Smooth muscle cell (in vitro differentiated cells): Measurements from ENCODE around the gene PITX3. TPM values are rescaled to one million over a fixed set of nuclear protein-coding genes. Genes with fewer than 3 reads are reported as not detected.

Experiments used
- DNase-seq: peaks from one replicate; lab custom pipeline; 2025; ENCODE audit not compliant: unreplicated experiment; lab: John Stamatoyannopoulos, UW
- H2AFZ ChIP-seq: fragments of 200-600 bp; sonication (generic); 2 replicates; pipeline ENCODE4 v1.6.0; 2016; ENCODE audit warnings: antibody characterized with exemption, low read depth, mild to moderate bottlenecking
- H3F3A ChIP-seq: fragments of 200-600 bp; sonication (generic); 2 replicates; pipeline ENCODE4 v1.6.0; 2017; ENCODE audit warnings: antibody characterized with exemption, low read depth
- H3K27ac ChIP-seq: fragments of 200-600 bp; sonication (generic); 2 replicates; pipeline ENCODE4 v1.5.1; 2016; ENCODE audit warnings: low read depth, mild to moderate bottlenecking
- H3K27me3 ChIP-seq: fragments of 200-600 bp; sonication (generic); 2 replicates; pipeline ENCODE4 v1.6.1; 2016; ENCODE audit warnings: low read depth, mild to moderate bottlenecking
- H3K36me3 ChIP-seq: fragments of 200-600 bp; sonication (generic); 2 replicates; pipeline ENCODE4 v1.5.1; 2016; ENCODE audit warnings: low read depth
- H3K4me1 ChIP-seq: fragments of 200-600 bp; sonication (generic); 2 replicates; pipeline ENCODE4 v1.5.1; 2016; ENCODE audit warnings: low read depth
- H3K4me2 ChIP-seq: fragments of 200-600 bp; sonication (generic); 2 replicates; pipeline ENCODE4 v1.6.0; 2016; ENCODE audit warnings: mild to moderate bottlenecking
- H3K4me3 ChIP-seq: fragments of 200-600 bp; sonication (generic); 2 replicates; pipeline ENCODE4 v1.5.1; 2016; ENCODE audit warnings: mild to moderate bottlenecking
- H3K79me2 ChIP-seq: fragments of 200-600 bp; sonication (generic); 2 replicates; pipeline ENCODE4 v1.6.0; 2016; ENCODE audit warnings: low read depth, mild to moderate bottlenecking
- H3K9ac ChIP-seq: fragments of 200-600 bp; sonication (generic); 2 replicates; pipeline ENCODE4 v1.6.0; 2016; ENCODE audit warnings: low read depth
- H3K9me3 ChIP-seq: fragments of 200-600 bp; sonication (generic); replicated peaks from 2 replicates; pipeline ENCODE4 v1.5.1; 2016; ENCODE audit warnings: low read depth
- H4K20me1 ChIP-seq: fragments of 200-600 bp; sonication (generic); 2 replicates; pipeline ENCODE4 v1.6.0; 2016; ENCODE audit warnings: low read depth
- CTCF ChIP-seq: fragments of 200-600 bp; sonication (generic); IDR thresholded peaks from 2 replicates; pipeline ENCODE4 v1.5.1; 2017; ENCODE audit warnings: borderline replicate concordance, mild to moderate bottlenecking, antibody characterized with exemption; ENCODE audit not compliant: insufficient read depth, poor library complexity, severe bottlenecking
- whole genome bisulfite sequencing: methylation state at CpG from one replicate; pipeline ENCODE4 v1.1.7; 2016; ENCODE audit warnings: low lambda C conversion rate; 5-methylcytosine and 5-hydroxymethylcytosine counted together
- polyA plus RNA-seq: library from polyadenylated mRNA; unstranded; fragments of >200 nt; fragmentation: Nextera tagmentation; extraction: Ambion mirVana; gene quantifications from 2 replicates; pipeline ENCODE4 v1.2.1, GENCODE V29; 2016
- total RNA-seq: library from RNA; depleted of rRNA; stranded (reverse); fragments of >200 nt; gene quantifications from 2 replicates; pipeline ENCODE4 v1.2.3, GENCODE V29; 2014

The PITX3 gene
- total and polyA plus RNA-seq, 2 experiments from 2014 or later: 2.0 TPM; not detected in 1

GRCh38 chr10:102185811-102186527, 55.3 kb downstream of the PITX3 start:
- DNase-seq: no peak
- H3K4me2 ChIP-seq: no peak overlapping the region

GRCh38 chr10:102185272-102185671, 56.0 kb downstream of the PITX3 start:
- peaks cover 5% of the 10 kb centered on the region for H3K4me1 ChIP-seq
- DNase-seq: no peak
- no peak overlapping the region for H2AFZ ChIP-seq
- no peaks in the 10 kb centered on the region for H3K9me3 ChIP-seq
- no peaks in the 10 kb centered on the region for H3K27me3 ChIP-seq
- H4K20me1 ChIP-seq: no peaks in the 10 kb centered on the region
- no peak overlapping the region for H3K4me2 ChIP-seq
- no peak overlapping the region for H3K9ac ChIP-seq
- no peaks in the 10 kb centered on the region for H3K79me2 ChIP-seq
- 82% methylated on average over 2 of the region's 2 CpGs for WGBS
- no peak overlapping the region for H3K27ac ChIP-seq
- no peaks in the 10 kb centered on the region for H3K36me3 ChIP-seq
- no peak overlapping the region for H3K4me3 ChIP-seq
- TF ChIP-seq CTCF: no peak
- H3F3A ChIP-seq: no peaks in the 10 kb centered on the region

More at GRCh38 chr10:102185811-102186527, 55.3 kb downstream of the PITX3 start:
- WGBS: 90% methylated on average over 15 of the region's 15 CpGs
- Histone ChIP-seq H3K9me3 (no peaks in the 10 kb centered on the region), H3K36me3 (no peaks in the 10 kb centered on the region), H3K9ac (no peak overlapping the region), H3F3A (no peaks in the 10 kb centered on the region), H3K4me1 (peaks cover 5% of the 10 kb centered on the region), H2AFZ (no peak overlapping the region), H3K79me2 (no peaks in the 10 kb centered on the region), H3K27ac (no peak overlapping the region), H4K20me1 (no peaks in the 10 kb centered on the region), H3K4me3 (no peak overlapping the region), H3K27me3 (no peaks in the 10 kb centered on the region)
- TF ChIP-seq CTCF: no peak

GRCh38 chr10:102184606-102185005, 56.7 kb downstream of the PITX3 start:
- DNase-seq: no peak
- no peak for TF ChIP-seq CTCF
- no peak overlapping the region for H3K4me3 ChIP-seq
- WGBS: 84% methylated on average over 2 of the region's 2 CpGs
- peaks cover 5% of the 10 kb centered on the region for H3K4me1 ChIP-seq
- H4K20me1 ChIP-seq: no peaks in the 10 kb centered on the region
- no peaks in the 10 kb centered on the region for H3K9me3 ChIP-seq
- H3K36me3 ChIP-seq: no peaks in the 10 kb centered on the region
- H3F3A ChIP-seq: no peaks in the 10 kb centered on the region
- no peaks in the 10 kb centered on the region for H3K79me2 ChIP-seq
- H3K27me3 ChIP-seq: no peaks in the 10 kb centered on the region
- H3K9ac ChIP-seq: no peak overlapping the region
- H3K27ac ChIP-seq: no peak overlapping the region
- no peak overlapping the region for H3K4me2 ChIP-seq
- H2AFZ ChIP-seq: no peak overlapping the region

Other genes starting within 250 kb of the PITX3 start
- gene ARMH3, start 185.3 kb downstream of the PITX3 start, total RNA-seq: 6.5 and 7.6 TPM in 2 replicates
- gene ARMH3, start 185.3 kb downstream of the PITX3 start, polyA plus RNA-seq: 10.8 and 12.4 TPM in 2 replicates
- 11.9 and 13.8 TPM in 2 replicates for gene HPS6, start 176.2 kb downstream of the PITX3 start, total RNA-seq
- gene HPS6, start 176.2 kb downstream of the PITX3 start, polyA plus RNA-seq: 14.3 and 15.6 TPM in 2 replicates
- gene LDB1, start 121.1 kb downstream of the PITX3 start, total RNA-seq: 52.5 and 56.3 TPM in 2 replicates
- gene LDB1, start 121.1 kb downstream of the PITX3 start, polyA plus RNA-seq: 34.4 and 42.9 TPM in 2 replicates
- 22.2 and 38.1 TPM in 2 replicates for gene PPRC1, start 108.5 kb downstream of the PITX3 start, total RNA-seq
- 36.0 and 39.0 TPM in 2 replicates for gene PPRC1, start 108.5 kb downstream of the PITX3 start, polyA plus RNA-seq
- 41.2 and 50.5 TPM in 2 replicates for gene NOLC1, start 89.1 kb downstream of the PITX3 start, total RNA-seq
- 44.4 and 46.6 TPM in 2 replicates for gene NOLC1, start 89.1 kb downstream of the PITX3 start, polyA plus RNA-seq
- 0.63 and 1.5 TPM in 2 replicates for gene ELOVL3, start 15.2 kb downstream of the PITX3 start, total RNA-seq
- gene ELOVL3, start 15.2 kb downstream of the PITX3 start, polyA plus RNA-seq: 1.1 and 1.2 TPM in 2 replicates
- gene GBF1, start 4.0 kb upstream of the PITX3 start, total RNA-seq: 53.5 and 56.4 TPM in 2 replicates
- gene GBF1, start 4.0 kb upstream of the PITX3 start, polyA plus RNA-seq: 44.4 and 52.8 TPM in 2 replicates
- 32.6 and 35.9 TPM in 2 replicates for gene NFKB2, start 154.2 kb upstream of the PITX3 start, total RNA-seq
- 38.1 and 44.3 TPM in 2 replicates for gene NFKB2, start 154.2 kb upstream of the PITX3 start, polyA plus RNA-seq
- 4.1 and 29.1 TPM in 2 replicates for gene PSD, start 177.3 kb upstream of the PITX3 start, total RNA-seq
- 31.6 and 33.5 TPM in 2 replicates for gene PSD, start 177.3 kb upstream of the PITX3 start, polyA plus RNA-seq
- gene FBXL15, start 179.3 kb upstream of the PITX3 start, total RNA-seq: 8.2 and 14.1 TPM in 2 replicates
- gene FBXL15, start 179.3 kb upstream of the PITX3 start, polyA plus RNA-seq: 27.9 and 29.0 TPM in 2 replicates
- 24.7 and 40.9 TPM in 2 replicates for gene CUEDC2, start 191.1 kb upstream of the PITX3 start, total RNA-seq
- gene CUEDC2, start 191.1 kb upstream of the PITX3 start, polyA plus RNA-seq: 111 and 112 TPM in 2 replicates
- gene C10orf95, start 210.0 kb upstream of the PITX3 start, total RNA-seq: 0.09 TPM in 1 of 2 replicates, not detected in the other
- gene C10orf95, start 210.0 kb upstream of the PITX3 start, polyA plus RNA-seq: 0.62 and 0.80 TPM in 2 replicates